Activated gamma-delta T cell treated with Interleukin-2 at 50 U/mL for 16 hours (primary cell): ENCODE data around the gene ARAP2.

Experiments
- DNase-seq: peaks from one replicate; pipeline ENCODE4 v3.0.0-alpha.2; 2020

Gene ARAP2

GRCh38 chr4:36264207-36264826 lies 20.0 kb upstream of the ARAP2 start:
- DNase-seq = no peak

- DNase-seq = no peak
These were observed 16.4 kb upstream of the ARAP2 start for GRCh38 chr4:36260731-36261130.

GRCh38 chr4:36256398-36256891 lies 12.1 kb upstream of the ARAP2 start:
- DNase-seq = no peak

GRCh38 chr4:36255577-36255976 lies 11.3 kb upstream of the ARAP2 start:
- DNase-seq = peak; percentile 68

- DNase-seq = no peak
These were observed 10.1 kb upstream of the ARAP2 start for GRCh38 chr4:36254371-36254770.

- DNase-seq = no peak
These were observed 7.7 kb upstream of the ARAP2 start for GRCh38 chr4:36251983-36252382.

GRCh38 chr4:36249610-36250009 lies 5.3 kb upstream of the ARAP2 start:
- DNase-seq = no peak

GRCh38 chr4:36243355-36244256 lies 708 bp downstream of the ARAP2 start:
- DNase-seq = peak; percentile 32

GRCh38 chr4:36242629-36243354 lies 1.5 kb downstream of the ARAP2 start:
- DNase-seq = no peak

GRCh38 chr4:36241771-36242170 lies 2.5 kb downstream of the ARAP2 start:
- no peak for DNase-seq

- DNase-seq = no peak
These were observed 6.7 kb downstream of the ARAP2 start for GRCh38 chr4:36237366-36238313.

- DNase-seq = no peak
These were observed 8.2 kb downstream of the ARAP2 start for GRCh38 chr4:36236159-36236558.

- no peak for DNase-seq
These were observed 9.0 kb downstream of the ARAP2 start for GRCh38 chr4:36235306-36235705.

GRCh38 chr4:36233567-36234266 lies 10.6 kb downstream of the ARAP2 start:
- DNase-seq = no peak

GRCh38 chr4:36230534-36230933 lies 13.8 kb downstream of the ARAP2 start:
- DNase-seq = no peak

GRCh38 chr4:36227913-36228312 lies 16.4 kb downstream of the ARAP2 start:
- DNase-seq = no peak

GRCh38 chr4:36226430-36227227 lies 17.7 kb downstream of the ARAP2 start:
- DNase-seq = no peak

GRCh38 chr4:36224972-36225903 lies 19.1 kb downstream of the ARAP2 start:
- no peak for DNase-seq

- no peak for DNase-seq
These were observed 21.6 kb downstream of the ARAP2 start for GRCh38 chr4:36222702-36223101.

- DNase-seq = no peak
These were observed 23.5 kb downstream of the ARAP2 start for GRCh38 chr4:36220776-36221175.
